ENCODE results near the gene RAMP3.

RAMP3 gene

DNA sequence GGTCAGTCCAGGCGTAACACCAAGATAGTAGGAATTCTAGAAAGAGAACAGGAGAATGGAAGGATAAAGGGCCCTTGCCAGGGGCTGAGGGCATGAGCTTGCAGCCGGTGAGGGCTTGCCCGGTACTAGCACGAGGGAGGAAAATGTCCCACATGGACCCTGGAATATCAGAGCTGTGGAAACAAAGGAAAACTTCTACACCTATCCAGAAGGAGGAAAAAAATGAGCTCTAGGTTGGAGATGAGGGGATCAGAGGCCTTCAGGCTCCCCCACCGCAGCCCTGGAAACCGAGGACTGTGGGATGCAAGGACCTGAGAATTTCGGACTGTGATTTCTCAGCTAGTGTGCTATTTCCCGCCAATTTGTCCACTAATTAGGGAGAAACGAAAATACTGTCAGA, 22.1 kb downstream of the RAMP3 start:
- DNase-seq (ENCODE audit: low read depth, low spot score), result no peak

DNA sequence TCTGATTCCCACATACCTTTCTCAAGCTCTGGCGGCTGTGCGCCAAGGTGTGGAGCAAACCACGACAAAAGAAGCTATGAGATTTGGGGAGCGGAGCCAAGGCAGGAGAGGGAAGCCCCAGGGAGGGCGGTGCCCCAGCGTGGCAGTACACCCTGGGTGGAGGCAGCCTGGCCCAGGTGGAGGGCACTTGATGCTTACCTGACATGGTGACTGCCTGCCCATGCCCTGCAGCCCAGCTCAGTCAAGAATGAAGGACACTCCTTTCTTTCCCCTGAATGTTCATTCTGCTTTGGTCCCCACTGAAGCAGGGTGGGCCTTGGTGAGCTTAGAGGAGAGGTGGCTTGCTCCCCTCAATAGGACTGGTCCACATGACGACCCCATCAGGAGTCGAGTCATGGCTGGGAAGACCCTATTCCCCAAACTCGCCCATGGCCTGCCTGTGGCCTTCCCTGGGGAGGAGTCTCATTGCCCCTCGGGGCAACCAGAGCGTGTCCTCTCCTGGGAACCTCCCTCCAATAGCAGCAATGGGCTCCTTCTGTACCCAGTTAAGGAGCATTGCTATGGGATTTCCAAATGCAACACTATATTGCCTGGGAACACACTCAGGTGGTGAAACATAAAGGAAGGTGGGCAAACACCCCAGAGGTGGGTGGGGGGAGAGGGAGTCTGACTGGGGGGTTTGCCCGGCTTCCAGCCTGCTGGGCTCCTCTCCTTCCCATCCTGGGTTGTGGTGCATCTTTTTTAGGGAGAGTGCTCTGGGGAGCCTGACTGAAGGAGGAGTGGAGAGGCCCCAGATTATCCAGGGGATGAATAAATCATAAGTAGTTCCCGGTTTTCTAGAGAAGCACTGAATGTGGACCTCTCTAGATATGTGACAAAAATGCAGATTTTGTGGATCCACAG, 22.7 kb downstream of the RAMP3 start:
- no peak for DNase-seq (ENCODE audit: low read depth, low spot score)

DNA sequence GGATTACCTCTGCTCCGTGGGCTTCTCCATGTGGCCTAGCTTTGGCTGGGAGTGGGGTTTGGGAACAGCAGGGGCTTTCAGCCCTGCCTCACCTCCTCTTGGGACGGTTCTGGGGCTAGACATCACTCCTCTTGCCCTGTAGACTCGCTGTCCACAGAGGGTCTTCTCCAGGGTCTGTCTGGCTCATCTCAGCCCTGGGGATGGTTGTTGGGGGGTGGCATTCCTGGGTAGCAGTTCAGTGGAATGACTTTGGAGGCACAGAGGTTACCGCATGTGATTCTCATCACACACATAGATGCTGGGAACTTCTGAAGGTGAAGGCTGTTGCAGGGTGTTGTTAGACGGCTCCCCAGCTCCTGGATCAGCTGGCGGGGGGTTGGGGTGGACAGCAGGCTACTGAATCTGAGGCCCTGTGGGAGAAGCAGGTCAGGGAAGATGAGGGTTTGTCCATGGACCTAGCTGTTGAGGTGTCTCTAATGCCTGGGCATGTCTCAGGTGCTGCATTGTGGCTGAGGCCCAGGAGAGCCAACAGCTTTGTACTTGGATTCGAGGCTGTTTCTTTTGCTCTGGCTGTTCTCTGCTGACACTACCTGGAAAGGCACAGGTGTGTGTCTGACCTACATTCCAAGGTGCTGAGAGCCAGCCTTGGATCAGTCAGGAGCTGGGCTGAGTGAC, 23.8 kb downstream of the RAMP3 start:
- DNase-seq (ENCODE audit: low read depth, low spot score), result no peak

DNA sequence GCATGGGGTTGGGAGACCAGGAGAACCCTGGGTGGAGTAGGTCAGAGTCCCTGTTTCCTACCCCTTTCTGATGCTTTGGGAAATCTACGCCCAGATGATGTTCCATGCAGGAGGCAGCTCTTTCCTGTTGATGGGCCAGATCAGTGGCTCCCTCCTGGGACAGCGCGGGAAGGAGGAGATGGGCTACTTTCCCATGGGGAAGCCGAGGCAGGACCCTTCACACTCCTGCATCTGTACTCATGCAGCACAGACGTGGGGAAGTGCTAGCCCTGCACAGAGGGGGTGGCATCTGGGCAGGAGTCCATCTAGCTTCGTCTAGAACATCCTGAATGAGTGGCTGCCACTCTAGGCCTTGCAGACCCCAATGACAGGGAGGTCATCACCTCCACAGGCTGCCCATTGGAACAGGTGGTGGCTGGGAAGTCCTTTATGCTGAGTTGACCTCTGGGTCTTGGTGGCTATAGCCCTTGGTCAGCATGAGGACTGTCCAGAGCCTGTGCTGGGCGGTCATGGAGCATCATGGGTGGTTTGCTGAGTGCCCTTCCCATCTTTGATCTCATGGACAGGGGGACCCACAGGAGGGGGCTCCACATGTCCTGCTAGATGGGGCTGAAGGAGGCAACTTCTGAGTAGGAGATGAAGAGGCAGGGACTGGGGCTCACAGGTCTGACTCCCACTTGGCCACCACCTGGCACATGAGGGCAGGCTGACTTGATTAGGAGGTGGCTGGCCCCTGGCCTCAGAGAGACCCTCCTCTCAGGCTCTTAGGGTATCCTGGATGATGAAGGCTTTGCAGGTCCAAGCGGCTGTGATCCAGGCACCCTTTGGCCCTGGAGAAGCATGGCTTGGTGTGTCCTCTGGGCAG, 24.6 kb downstream of the RAMP3 start:
- DNase-seq (ENCODE audit: low read depth, low spot score), result no peak

GRCh38 chr7:45182856-45183710, 25.5 kb downstream of the RAMP3 start:
- DNase-seq (ENCODE audit: low read depth, low spot score), result no peak

DNA sequence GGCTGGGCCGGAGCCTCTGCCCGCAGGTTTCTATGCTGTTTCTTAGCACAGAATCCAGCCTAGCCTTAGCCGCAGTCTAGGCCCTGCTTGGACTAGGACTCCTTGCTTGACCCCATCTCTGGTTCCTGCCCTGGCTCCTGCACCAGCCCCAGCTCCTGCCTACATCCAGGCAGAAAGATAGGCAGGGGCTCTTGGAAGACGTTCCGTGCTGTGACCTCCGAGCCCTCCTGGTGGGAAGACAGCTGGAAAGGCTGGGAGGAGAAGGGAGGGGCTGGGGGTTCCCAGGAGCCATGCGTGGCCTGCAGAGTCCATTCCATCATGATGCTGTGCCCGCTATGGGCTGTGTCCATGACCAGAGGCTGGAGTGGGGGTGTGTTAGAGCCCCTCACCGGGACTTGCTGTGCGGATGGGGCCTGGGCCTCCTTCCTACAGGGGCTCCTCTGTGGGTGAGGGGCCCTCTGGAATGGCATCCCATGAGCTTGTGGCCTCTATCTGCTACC, 26.2 kb downstream of the RAMP3 start:
- DNase-seq (ENCODE audit: low read depth, low spot score), result no peak

DNA sequence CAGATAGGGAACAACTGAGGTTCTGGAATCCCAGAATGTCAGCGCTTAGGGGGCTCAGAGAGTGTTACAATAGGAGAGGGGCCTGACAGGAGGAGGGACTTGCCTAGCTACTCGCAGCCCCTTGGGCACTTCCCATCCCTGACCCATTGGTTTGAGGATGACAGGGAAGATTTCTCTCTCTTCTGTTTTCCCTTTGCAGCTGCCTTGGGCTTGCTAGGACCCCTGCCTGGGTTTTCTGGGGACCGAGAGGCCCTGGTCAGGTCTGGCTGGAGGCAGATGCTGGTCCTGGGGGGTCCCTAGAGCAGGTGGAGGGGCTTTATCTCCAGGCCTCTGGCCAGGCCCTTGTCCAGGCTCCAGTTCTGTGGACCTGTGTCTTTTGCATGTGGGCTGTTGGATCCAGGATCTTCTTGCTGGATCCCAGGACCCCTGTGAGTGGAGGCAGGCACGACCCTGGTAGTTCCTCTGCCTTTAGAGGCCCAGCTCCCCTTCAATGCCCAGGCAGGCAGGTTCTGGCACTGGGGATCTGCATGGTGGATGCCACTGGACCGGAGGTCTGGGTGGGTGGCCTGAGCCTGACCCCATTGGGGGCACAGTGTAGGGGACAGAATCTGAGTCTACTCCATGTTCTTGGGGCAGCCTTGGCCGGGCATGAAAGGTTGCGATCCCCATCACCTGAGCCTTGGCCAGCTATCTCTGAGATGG, 26.9 kb downstream of the RAMP3 start:
- no peak for DNase-seq (ENCODE audit: low read depth, low spot score)

- DNase-seq (ENCODE audit: low read depth, low spot score), result no peak
Measured at GRCh38 chr7:45185028-45185863, 27.7 kb downstream of the RAMP3 start.

GRCh38 chr7:45185864-45186250, 28.3 kb downstream of the RAMP3 start:
- no peak for DNase-seq (ENCODE audit: low read depth, low spot score)

DNA sequence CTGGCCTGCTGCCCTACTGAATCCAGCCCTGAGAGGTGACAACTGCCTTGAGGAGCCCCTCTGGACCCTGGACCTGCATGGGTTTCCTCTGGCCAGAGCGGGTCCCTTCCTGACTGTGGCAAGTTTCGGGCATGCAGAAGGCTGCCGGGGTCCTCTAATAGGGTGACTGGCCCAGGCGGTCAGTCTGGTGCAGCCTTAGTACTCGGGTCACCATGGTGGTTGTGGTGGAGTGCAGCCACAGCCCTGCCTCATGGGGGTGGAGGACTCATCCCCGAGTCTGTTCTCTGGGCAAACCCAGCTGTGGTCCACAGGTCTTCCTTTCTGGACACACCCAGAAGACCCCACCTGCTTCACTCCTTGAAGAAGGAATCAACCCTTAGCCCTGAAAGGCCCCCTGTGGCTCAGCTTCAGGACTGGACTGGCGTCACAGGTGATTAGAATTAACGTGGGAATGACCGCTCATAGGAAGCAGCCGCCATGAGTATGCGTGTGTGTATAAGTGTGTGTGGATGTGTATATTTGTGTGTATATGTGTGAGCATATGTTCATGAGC, 28.7 kb downstream of the RAMP3 start:
- DNase-seq (ENCODE audit: low read depth, low spot score), result no peak

GRCh38 chr7:45187089-45187945, 29.7 kb downstream of the RAMP3 start:
- no peak for DNase-seq (ENCODE audit: low read depth, low spot score)

- DNase-seq (ENCODE audit: low read depth, low spot score), result no peak
Measured at GRCh38 chr7:45187946-45188411, 30.4 kb downstream of the RAMP3 start.

DNA sequence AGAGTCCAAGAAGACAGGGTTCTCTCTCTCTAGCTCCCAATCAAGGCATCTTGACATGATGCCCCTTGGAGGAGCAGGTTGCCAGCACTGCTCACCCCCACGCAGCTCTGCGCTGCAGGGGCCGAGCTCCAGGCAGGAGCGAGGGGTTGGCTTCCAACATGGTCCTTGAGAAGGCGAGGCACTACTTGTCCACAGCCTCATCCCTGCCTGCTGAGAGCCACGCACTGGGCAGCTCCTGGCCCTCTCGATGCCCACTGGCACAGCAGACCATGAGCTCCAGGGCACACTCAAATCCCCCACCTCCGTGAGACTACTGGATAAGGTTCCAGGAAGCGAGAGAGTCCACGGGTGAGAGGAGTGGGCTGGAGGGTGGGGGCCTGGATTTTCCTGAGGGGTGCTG, 31.1 kb downstream of the RAMP3 start:
- no peak for DNase-seq (ENCODE audit: low read depth, low spot score)

DNA sequence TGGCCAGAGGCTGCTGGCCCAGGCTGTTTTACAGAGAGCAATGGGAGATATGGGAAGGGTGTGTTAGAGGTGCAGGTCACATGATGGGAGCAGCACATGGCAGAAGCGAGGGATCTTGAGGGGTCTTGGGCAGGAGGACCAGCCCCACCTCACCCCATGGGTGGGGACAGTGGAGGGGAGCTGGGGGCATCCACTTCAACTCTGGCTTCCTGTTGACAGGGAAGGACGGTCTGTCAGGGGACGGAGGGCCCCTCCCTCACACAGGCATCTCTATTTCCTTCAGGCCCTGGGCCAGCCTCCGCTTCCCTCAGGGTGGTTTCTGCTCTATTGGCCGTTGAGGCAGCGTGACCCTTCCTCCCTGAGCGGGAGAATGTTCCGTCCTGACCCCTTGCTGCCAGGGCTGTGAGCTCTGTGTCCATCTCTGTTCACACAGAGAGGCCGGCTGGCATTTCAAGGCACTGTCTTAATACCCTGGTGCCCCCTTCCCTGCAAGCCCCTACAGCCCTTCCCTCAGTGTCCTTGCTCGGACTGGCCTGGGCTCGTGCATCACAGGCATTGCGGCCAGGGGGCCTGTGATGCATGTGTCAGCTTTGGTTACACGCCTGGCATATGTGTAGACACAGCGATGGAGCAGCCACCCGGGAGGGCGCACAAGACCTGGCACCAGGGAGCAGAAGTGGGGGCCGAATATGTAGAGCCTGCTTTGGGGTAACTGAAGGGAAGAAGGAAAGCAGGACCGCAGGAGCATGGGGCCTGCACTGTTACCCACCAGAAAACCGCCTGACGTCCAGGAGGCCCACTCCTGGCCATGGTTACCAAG, 31.8 kb downstream of the RAMP3 start:
- no peak for DNase-seq (ENCODE audit: low read depth, low spot score)

DNA sequence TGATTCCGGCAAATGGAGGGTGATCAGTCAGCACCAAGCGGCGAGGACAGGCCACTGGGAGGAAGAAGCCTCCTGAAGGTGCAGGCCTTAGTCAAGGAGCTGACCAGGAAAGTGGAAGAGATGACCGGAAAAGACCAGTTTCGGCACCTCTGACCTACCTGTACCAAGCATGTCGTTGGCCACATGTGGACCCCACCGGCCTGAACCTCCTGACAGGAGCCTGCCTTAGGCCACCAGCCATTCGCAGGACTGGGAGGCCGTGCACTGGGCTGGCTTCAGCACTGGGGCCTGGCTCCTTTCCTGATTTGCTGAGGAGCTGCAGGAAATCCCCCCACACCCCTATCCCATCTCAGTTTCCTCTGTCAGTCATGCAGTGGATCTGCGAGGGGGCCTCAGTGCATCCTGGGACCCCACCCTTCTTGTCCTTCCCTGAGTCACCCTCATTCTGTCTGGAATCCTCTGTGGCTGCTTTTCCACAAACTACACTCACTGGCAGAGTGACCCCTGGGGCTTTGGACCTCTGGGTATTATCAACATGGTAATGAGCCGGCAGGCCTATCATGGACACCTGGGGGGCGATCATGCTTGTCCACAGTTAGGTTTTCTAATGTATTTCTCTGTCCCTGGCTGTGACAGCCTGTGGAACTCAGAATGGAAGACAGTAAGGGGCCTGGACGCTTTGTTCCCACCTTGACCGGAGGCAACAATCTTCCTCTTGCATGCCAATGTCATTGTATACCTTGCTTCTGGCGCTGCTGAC, 33.0 kb downstream of the RAMP3 start:
- no peak for DNase-seq (ENCODE audit: low read depth, low spot score)

GRCh38 chr7:45191396-45191795, 33.8 kb downstream of the RAMP3 start:
- no peak for DNase-seq (ENCODE audit: low read depth, low spot score)
